B cell (primary cell): ENCODE results near the gene ARSA. TPM values are rescaled to one million over a fixed set of nuclear protein-coding genes. Genes with fewer than 3 reads are reported as not detected.

Source experiments
- ATAC-seq: fragments of 200-7000 bp; cut with Tn5 transposase; one replicate; pipeline ENCODE4 v1.10.0; 2021; ENCODE audit warnings: low read depth, mild to moderate bottlenecking, moderate number of reproducible peaks, moderate library complexity
- CTCF ChIA-PET: fragments of 350-600 bp; sonication (Branson Sonifier 250); formaldehyde crosslinking; loops from one replicate; lab custom pipeline; 2021; ENCODE audit warnings: antibody characterized with exemption, inconsistent platforms; lab: Charles Lee
- POLR2A ChIA-PET: fragments of 350-600 bp; sonication (Branson Sonifier 250); formaldehyde crosslinking; loops from one replicate; lab custom pipeline; 2021; ENCODE audit warnings: antibody characterized with exemption; lab: Charles Lee
- DNase-seq: peaks from one replicate; pipeline ENCODE4 v3.0.0; 2013
- H2AFZ ChIP-seq: 2 replicates; pipeline ENCODE4 v1.6.1; 2012; ENCODE audit warnings: mild to moderate bottlenecking, low read depth, low read length; ENCODE audit not compliant: insufficient read depth, poor library complexity, severe bottlenecking
- H3K27ac ChIP-seq, 2 donors: 1 replicate in 1 of 2; 2 replicates in 1 of 2; pipeline ENCODE4 v1.5.1; 2012 to 2013; ENCODE audit warnings: low read length in 2 of 2, mild to moderate bottlenecking in 2 of 2, moderate library complexity in 1 of 2
- H3K27me3 ChIP-seq, 4 experiments: fragments of 200-600 bp in 1 of 4; sonication (generic) in 1 of 4; replicated peaks in 1 of 4; 1 replicate in 2 of 4; 2 replicates in 2 of 4; pipeline versions ENCODE4 v1.6.1 to v1.7.0; 2013 to 2016; ENCODE audit warnings: low read length in 3 of 4, mild to moderate bottlenecking in 2 of 4, mixed read lengths in 1 of 4, moderate library complexity in 1 of 4; ENCODE audit not compliant: insufficient read depth in 4 of 4, control insufficient read depth in 3 of 4; ENCODE audit errors: control extremely low read depth in 1 of 4
- H3K36me3 ChIP-seq, 2 experiments: replicated peaks in 1 of 2; 1 replicate in 1 of 2; 2 replicates in 1 of 2; pipeline versions ENCODE4 v1.6.1 to v1.7.1; 2013; ENCODE audit warnings: low read length in 1 of 2; ENCODE audit not compliant: insufficient read depth in 2 of 2, control insufficient read depth in 1 of 2; ENCODE audit errors: control extremely low read depth in 1 of 2, extremely low read depth in 1 of 2
- H3K4me1 ChIP-seq, 2 donors: fragments of 200-600 bp in 1 of 2; sonication (generic) in 1 of 2; 1 replicate in 1 of 2; 2 replicates in 1 of 2; pipeline versions ENCODE4 v1.5.1 to v1.6.1; 2013 to 2017; ENCODE audit warnings: low read length in 2 of 2; ENCODE audit not compliant: control insufficient read depth in 2 of 2, insufficient read depth in 2 of 2
- H3K4me2 ChIP-seq: replicated peaks from 2 replicates; pipeline ENCODE3; 2012; ENCODE audit warnings: mild to moderate bottlenecking, low read depth, low read length; ENCODE audit not compliant: poor library complexity, severe bottlenecking
- H3K4me3 ChIP-seq, 5 experiments: fragments of 200-600 bp in 1 of 5; sonication (generic) in 1 of 5; 1 replicate in 3 of 5; 2 replicates in 2 of 5; pipeline versions ENCODE4 v1.5.1 to v1.7.0; 2011 to 2016; ENCODE audit warnings: low read length in 4 of 5, mild to moderate bottlenecking in 4 of 5, low read depth in 2 of 5, control low read depth in 1 of 5, moderate library complexity in 1 of 5; ENCODE audit not compliant: insufficient read depth in 1 of 5; ENCODE audit errors: control extremely low read depth in 1 of 5, extremely low read depth in 1 of 5
- H3K79me2 ChIP-seq: fragments of 200-600 bp; sonication (generic); one replicate; pipeline ENCODE4 v1.6.0; 2016; ENCODE audit warnings: low read length; ENCODE audit not compliant: control insufficient read depth, insufficient read depth
- H3K9ac ChIP-seq: fragments of 200-600 bp; sonication (generic); 2 replicates; pipeline ENCODE4 v1.6.1; 2017; ENCODE audit warnings: mild to moderate bottlenecking, low read length, moderate library complexity
- H3K9me3 ChIP-seq, 3 donors: one replicate each; pipeline versions ENCODE4 v1.6.1 to v1.7.1; 2013; ENCODE audit warnings: low read length in 2 of 3; ENCODE audit not compliant: control insufficient read depth in 2 of 3, insufficient read depth in 1 of 3; ENCODE audit errors: control extremely low read depth in 1 of 3
- H4K20me1 ChIP-seq: 2 replicates; pipeline ENCODE4 v1.6.0; 2012; ENCODE audit warnings: mild to moderate bottlenecking, low read length; ENCODE audit not compliant: insufficient read depth, control insufficient read depth, poor library complexity, severe bottlenecking
- H3K27ac Mint-ChIP-seq: one replicate; pipeline ENCODE4 v1.8.0; 2021; ENCODE audit warnings: mixed read lengths
- H3K27me3 Mint-ChIP-seq: one replicate; pipeline ENCODE4 v1.8.0; 2021; ENCODE audit warnings: mixed read lengths
- H3K4me1 Mint-ChIP-seq: one replicate; pipeline ENCODE4 v1.8.0; 2021; ENCODE audit warnings: mixed read lengths
- H3K4me3 Mint-ChIP-seq: one replicate; pipeline ENCODE4 v1.8.0; 2021; ENCODE audit warnings: mixed read lengths
- H3K9me3 Mint-ChIP-seq: one replicate; pipeline ENCODE4 v1.8.0; 2022; ENCODE audit warnings: mixed read lengths; ENCODE audit not compliant: insufficient read depth
- EZH2 ChIP-seq: IDR thresholded peaks from 2 replicates; pipeline ENCODE4 v1.6.1; 2012; ENCODE audit warnings: borderline replicate concordance, low read depth, mild to moderate bottlenecking, moderate library complexity, low read length; ENCODE audit not compliant: insufficient read depth, poor library complexity, severe bottlenecking
- WGBS: methylation state at CpG from one replicate; pipeline ENCODE4 v1.1.5; 2013; ENCODE audit warnings: missing lambda C conversion rate; ENCODE audit not compliant: insufficient coverage; 5-methylcytosine and 5-hydroxymethylcytosine counted together
- intact Hi-C: fragments of 100-400 bp; cut with micrococcal nuclease; formaldehyde crosslinking; loops from one replicate; pipeline ENCODE4 v1.10.0; 2022
- polyA plus RNA-seq: library from polyadenylated mRNA; depleted of rRNA; stranded (reverse); fragments of >200 nt; gene quantifications from 2 replicates; pipeline ENCODE4 v1.2.3, GENCODE V29; 2012
- total RNA-seq, 2 donors: library from RNA; stranded (reverse); fragments of 120-200 nt in 1 of 2; gene quantifications; 1 replicate in 1 of 2; 2 replicates in 1 of 2; pipeline versions ENCODE4 v1.2.3 to v1.2.4, GENCODE V29; 2013 to 2022
- TF ChIP-seq, protein P1 (sequence below): fragments of 200-600 bp; IDR thresholded peaks from one replicate; pipeline ENCODE4 v1.8.0; 2022; ENCODE audit warnings: antibody characterized with exemption, mild to moderate bottlenecking

Gene ARSA
- total and polyA plus RNA-seq, 2 donors (not counting 1 experiment from before 2014, with no cell fraction given) = 82.0 to 128 TPM

DNA sequence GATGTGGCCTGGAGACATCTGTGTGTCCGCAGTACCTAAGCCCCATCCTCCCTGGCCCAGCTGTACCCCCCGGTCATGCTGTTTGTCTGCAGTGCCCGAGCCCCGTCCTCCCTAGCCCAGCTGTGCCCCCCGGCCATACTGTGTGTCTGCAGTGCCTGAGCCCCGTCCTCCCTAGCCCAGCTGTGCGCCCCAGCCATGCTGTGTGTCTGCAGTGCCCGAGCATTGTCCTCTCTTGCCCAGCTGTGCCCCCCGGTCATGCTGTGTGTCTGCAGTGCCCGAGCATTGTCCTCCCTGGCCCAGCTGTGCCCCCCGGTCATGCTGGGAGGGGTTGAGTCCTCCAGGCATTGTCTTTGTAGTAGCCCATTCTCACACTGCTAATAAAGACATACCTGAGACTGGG, 7.6 kb upstream of the ARSA start:
- CTCF ChIA-PET = no interaction called here
- H3K79me2 ChIP-seq = peaks cover 2% of the 10 kb centered on the region
- H3K27ac ChIP-seq = no peak overlapping the region
- H3K9ac ChIP-seq = no peak overlapping the region
- POLR2A ChIA-PET = no interaction called here
- intact Hi-C loops = no loop called here
- H3K9me3 ChIP-seq = peaks cover 0 to 4% (median 0%) of the 10 kb centered on the region in 3 donors
- no peaks in the 10 kb centered on the region for H3K36me3 ChIP-seq
- no peak overlapping the region for H3K4me2 ChIP-seq
- Mint-ChIP-seq H3K9me3 (no peaks in the 10 kb centered on the region), H3K4me1 (peaks cover 1% of the 10 kb centered on the region), H3K27me3 (no peaks in the 10 kb centered on the region), H3K27ac (no peak overlapping the region), H3K4me3 (no peak overlapping the region)
- ATAC-seq (no peak), DNase-seq (no peak)
- no peak overlapping the region for H3K4me3 ChIP-seq
- H3K4me1 ChIP-seq = no peaks in the 10 kb centered on the region
- no peak overlapping the region for H2AFZ ChIP-seq
- 94% methylated on average over 9 of the region's 11 CpGs for WGBS
- no peaks in the 10 kb centered on the region for H4K20me1 ChIP-seq
- no peak for TF ChIP-seq EZH2
- TF ChIP-seq, protein P1, sequence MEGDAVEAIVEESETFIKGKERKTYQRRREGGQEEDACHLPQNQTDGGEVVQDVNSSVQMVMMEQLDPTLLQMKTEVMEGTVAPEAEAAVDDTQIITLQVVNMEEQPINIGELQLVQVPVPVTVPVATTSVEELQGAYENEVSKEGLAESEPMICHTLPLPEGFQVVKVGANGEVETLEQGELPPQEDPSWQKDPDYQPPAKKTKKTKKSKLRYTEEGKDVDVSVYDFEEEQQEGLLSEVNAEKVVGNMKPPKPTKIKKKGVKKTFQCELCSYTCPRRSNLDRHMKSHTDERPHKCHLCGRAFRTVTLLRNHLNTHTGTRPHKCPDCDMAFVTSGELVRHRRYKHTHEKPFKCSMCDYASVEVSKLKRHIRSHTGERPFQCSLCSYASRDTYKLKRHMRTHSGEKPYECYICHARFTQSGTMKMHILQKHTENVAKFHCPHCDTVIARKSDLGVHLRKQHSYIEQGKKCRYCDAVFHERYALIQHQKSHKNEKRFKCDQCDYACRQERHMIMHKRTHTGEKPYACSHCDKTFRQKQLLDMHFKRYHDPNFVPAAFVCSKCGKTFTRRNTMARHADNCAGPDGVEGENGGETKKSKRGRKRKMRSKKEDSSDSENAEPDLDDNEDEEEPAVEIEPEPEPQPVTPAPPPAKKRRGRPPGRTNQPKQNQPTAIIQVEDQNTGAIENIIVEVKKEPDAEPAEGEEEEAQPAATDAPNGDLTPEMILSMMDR = no peak
- H3K27me3 ChIP-seq = no peaks in the 10 kb centered on the region

DNA sequence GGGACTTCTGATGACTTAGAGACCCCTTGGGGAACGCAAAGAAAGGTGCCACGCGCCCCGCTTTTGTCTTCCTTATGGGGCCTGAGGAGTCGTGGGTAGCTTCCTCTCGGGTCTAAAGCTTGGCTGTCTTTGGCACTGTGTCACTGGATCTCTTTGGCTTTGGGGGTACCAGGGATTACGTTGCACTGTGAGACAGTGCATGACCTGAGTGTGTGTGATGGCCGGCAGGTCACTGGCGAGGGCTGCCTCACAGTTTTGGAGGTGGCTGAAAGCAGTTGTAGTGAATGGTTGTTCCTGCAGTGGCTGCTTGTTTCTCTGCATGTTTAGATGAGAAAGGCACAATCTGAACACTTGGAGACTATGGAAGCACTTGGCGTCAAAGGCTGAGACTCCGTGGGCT, 5.8 kb upstream of the ARSA start:
- ChIA-PET CTCF (no interaction called here), POLR2A (no interaction called here)
- intact Hi-C loops = no loop called here
- H3K4me2 ChIP-seq = no peak overlapping the region
- TF ChIP-seq, protein P1 = no peak
- TF ChIP-seq EZH2 = no peak
- Mint-ChIP-seq H3K4me1 (peaks cover 2% of the 10 kb centered on the region), H3K9me3 (no peaks in the 10 kb centered on the region), H3K27me3 (no peaks in the 10 kb centered on the region), H3K27ac (no peak overlapping the region), H3K4me3 (no peak overlapping the region)
- peaks cover 0 to 4% (median 0%) of the 10 kb centered on the region in 3 donors for H3K9me3 ChIP-seq
- no peaks in the 10 kb centered on the region for H4K20me1 ChIP-seq
- H3K9ac ChIP-seq = no peak overlapping the region
- DNase-seq = peak; percentile 3
- no peak for ATAC-seq
- no peak overlapping the region for H3K27ac ChIP-seq
- no peak overlapping the region for H2AFZ ChIP-seq
- H3K4me3 ChIP-seq = no peak overlapping the region
- no peaks in the 10 kb centered on the region for H3K27me3 ChIP-seq
- H3K4me1 ChIP-seq = peaks cover 2 to 3% of the 10 kb centered on the region in 2 donors
- no peaks in the 10 kb centered on the region for H3K36me3 ChIP-seq
- WGBS = 92% methylated on average over 9 of the region's 11 CpGs
- peaks cover 4% of the 10 kb centered on the region for H3K79me2 ChIP-seq
